Stimulated activated CD8-positive, alpha-beta memory T cell treated with anti-CD3 and anti-CD28 coated beads, Interleukin-15, amount 100 ng/mL, for 4 hours (primary cell): Measurements from ENCODE around the gene ADCY5.

Experiments used
- DNase-seq, 2 donors: peaks; one replicate each; pipeline ENCODE4 v3.0.0-alpha.2; 2020; ENCODE audit warnings: low read depth in 2 of 2

ADCY5 gene

DNA sequence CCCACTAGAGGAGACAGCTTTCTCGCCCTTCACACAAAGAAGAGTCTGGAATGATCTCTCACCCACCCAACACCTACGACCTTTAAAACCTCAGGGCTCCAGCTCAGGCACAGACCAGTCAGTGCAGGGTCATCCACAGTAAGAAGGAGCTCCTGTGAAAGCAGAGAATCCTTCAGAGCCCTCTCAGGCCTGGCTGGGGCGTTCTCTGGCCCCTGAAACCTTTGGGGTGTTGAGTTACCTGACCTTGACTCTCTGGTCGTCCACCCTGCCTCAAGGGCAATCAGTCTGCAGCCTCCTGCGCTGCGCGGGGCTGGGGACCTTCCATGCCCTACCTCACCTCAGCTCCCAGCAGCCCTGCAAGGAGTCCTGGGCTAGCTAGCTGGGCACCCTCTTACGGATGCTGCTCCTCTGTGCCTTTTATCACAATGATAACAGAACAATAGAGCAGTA lies 106.2 kb downstream of the ADCY5 start:
- no peak for DNase-seq

DNA sequence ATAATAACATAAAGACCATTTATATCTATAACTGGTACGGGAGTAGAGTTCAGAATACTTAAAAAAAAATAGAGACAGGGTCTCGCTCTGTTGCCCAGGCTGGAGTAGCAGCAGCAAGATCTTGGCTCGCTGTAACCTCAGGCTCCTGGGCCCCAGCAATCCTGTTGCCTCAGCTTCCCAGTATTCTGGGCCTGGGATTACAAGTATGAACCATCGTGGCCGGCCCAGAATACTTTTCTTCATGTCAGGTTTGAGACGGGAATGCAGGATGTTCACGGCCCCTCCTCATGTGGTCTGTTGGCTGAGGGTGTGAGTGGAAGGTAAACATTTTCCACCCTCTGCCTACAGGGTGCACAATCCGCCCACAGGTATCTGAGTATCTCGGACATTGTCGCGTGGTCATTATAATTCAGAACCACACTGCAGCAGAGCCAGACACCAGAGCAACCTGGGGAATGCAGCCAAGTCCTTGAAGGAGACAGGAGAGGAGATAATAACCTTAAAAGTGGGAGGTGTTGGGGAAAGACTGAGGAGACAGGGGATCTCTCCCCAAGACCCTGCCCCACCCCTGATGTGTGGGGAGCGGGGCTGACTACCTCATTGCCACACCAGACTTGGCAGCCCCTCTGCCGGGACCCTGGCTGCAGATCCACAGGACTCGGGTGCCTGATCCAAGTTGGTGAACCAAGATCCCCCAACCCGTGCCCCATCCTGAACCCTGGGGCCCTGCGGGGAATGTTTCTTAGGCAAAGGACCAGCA lies 106.8 kb downstream of the ADCY5 start:
- no peak for DNase-seq

DNA sequence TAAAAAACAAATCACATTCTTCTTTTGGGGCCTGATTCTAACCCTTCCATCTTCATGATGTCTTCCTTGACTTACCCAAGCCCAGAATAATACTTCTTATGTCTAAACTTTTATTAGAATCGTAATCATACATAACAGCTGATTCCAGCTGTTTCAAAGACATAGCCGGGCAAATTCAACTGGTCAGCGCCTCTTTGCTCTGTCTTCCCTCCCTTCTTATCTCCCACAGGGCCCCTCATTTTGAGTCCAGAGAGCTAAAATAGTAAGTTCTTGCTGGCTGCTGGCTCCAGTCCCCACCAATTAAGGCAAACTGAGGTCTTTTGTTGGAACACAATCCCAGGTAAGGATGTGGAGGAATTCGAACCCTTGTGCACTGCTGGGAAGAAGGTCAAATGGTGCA lies 108.6 kb downstream of the ADCY5 start:
- no peak for DNase-seq

DNA sequence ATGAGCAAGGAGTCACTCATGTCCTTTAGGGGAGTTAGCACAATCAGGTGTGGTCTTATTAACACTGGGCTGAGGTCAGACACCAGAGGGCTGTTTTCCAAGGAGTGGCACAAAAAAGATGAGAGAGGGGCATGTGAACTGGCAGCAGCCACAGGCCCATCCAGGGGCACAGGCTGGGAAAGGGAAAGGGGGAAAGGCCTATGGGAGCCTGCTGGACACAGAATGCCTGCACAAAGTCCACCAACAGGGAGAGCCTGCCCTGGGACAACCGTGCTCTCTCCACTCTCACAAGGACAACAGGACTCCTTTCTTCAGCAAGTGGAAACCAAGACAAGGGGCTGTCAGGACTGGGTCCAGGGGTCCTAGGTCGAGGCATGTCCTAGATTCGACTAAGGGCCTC lies 109.6 kb downstream of the ADCY5 start:
- DNase-seq, result no peak

DNA sequence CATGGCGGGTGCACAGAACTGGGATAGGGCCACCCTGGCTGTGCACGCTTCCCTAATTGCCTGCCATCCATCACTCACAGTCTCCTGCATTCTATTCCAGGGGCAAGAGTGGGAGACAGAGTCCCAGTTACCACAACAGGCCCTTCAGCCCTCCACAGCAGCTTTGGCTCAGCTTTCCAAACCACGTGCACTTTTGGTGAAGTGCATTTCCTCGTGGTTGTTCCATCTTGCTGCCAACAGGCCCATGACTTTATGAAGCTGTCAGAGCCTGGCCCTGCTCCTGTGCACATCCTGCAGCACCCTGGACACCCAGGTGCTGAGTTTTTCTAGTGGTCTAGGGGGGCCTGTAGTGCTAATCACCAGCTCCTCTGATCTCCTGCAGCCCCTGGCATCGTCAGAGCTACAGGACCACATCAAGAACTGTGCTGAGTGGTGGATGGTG lies 110.2 kb downstream of the ADCY5 start:
- DNase-seq, result no peak

DNA sequence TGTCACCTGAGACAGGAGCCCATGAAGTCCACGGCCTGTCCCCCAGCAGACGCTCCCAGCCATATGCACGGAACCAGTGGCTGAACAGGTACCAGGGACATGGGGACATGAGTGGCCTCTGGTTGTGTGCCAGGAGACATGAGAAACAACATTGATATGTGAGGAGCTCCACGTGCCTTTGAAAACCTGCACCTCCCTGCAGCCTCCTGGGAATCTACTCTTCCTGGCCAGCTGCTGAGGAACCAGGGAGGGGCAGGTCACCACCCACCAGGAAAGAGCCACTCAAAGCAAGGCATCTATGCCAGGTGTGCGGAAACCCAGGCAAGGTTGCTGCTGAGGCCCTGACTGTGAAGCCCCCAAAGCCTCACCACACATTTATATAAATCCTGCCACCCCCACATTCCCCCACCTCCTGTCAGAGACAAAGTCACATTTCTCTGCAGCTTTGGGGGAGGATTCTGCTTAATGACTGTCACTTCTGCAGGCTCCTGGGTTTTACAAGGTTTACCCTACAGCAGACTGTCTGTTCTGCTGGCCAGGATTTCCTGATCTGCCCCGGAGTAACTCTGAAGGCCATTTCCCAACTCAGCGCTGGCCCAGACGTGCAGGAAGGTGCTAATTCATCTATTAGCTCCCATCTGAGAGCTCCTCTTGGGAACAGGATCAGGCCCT lies 110.8 kb downstream of the ADCY5 start:
- DNase-seq, result no peak

DNA sequence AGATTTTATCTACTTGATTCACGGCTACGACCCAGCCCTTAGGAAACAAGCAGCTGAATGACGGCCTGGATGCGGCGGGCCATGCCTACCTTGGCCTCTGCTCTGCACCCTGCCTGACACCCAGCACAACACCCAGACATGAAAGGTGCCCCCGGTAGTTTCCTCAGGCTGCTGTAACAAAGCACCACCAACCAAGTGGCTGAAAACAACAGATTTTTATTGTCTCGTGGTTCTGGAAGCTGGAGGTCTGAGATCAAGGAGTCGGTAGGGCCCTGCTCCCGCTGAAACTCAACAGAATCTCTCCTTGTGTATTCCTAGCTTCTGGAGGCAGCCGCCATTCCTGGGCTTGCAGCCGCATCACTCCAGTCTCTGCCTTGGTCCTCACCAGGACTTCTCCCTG lies 111.7 kb downstream of the ADCY5 start:
- no peak for DNase-seq

DNA sequence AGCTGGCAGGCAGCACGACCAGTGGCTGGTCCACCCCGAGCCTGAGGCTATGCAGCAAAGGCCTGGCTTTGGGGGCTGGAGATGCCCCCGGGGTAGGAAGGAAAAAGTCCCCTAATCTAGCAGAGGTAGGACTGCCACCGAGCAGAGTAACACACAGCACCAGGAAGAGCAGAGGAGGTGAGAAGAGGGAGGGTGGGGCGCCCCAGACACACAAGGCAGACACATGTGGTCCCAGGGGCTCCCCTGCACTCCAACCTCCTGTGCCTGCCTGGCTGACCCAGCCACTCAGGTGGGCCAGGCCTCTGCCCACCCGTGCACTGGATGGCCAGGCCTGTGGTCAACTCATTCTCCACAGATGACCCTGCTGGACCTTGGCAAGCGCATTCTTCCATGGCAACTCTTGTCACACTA lies 112.4 kb downstream of the ADCY5 start:
- no peak for DNase-seq

DNA sequence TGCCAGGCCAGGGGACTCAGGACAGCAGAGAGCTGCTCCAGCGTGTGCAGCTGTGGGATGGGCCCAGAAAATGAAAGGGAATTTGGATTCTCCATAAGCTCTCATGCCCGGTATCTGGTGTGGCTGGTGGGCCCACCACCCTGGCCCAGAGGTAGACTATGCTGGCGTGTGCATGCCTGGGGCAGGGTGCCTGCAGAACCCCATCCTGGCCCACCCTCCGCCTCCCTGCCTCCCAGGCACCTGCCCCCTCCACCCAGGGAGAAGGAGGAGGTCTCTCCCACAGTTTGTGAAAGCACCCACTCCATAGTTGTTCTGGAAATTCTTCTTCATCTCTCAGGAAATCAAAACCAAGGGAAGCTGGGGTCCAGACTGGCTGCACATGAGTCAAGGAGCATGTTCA lies 112.9 kb downstream of the ADCY5 start:
- DNase-seq, result no peak

DNA sequence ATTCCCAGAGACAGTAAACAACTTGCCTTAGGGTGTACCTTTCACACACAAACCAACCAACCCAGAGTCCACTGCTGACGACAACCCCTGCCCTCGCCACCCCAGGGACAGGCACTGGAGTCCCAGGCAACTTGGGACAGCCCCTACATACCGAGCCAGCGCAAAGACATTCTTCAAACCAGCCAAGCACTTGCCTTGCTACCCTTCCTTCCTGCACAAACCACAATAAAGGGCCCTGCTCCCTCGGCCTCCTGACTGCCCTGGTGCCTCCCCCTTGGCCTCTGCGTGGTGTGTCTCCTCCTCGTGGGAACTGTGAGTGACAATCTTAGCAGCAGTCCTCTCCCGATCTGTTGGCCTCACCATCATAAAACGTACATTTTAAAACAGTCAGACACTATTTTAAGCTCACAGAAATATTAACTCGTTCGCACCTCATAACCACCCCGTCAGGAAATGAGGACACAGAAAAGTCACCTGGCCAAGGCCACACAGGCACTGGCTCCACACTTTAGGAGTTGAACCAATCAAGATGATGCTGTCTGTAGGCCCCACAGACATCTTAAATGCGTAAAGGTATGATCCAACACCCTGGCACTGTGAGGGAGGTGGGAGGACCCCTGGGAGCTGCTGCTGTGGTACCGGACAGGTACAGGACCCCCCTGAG lies 113.8 kb downstream of the ADCY5 start:
- no peak for DNase-seq

DNA sequence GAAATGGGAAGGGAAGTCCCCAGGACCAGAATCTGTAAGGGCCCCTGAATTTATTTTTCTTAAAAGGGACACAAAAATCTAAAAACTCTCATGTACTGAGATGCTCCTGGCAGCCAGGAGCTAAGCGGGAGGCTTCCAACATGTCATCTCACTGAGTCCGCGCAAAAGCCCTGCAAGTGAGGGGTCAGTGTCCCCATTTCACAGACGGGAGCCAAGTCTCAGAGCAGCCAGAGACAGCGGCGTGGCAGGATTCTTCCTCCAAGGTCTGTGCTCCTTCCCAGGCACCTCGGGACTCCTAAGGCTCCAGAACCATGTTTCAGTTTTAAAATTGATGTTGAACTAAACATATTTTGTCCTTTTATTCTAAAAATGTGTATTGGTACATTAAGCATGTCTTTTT lies 114.8 kb downstream of the ADCY5 start:
- no peak for DNase-seq

DNA sequence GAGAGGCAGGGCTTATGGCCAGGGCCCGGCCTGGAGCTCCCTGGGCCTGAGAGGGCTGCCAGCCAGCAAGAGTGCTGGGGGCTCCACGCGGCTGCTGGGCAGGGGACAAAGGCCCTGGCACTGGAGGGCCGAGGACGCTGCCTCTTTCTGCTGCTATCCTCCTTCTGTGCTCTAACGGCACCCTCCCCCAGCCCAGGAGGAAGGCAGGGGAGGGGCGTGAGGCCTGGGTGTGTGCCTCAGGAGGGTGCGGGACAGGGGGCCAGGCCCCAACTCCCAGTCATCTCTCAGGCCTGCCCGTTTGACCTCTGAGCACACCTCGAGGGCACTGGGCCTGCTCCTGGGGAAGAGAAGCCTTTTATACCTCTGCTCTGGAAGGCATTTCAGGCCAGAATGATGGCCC lies 115.5 kb downstream of the ADCY5 start:
- DNase-seq, result no peak

DNA sequence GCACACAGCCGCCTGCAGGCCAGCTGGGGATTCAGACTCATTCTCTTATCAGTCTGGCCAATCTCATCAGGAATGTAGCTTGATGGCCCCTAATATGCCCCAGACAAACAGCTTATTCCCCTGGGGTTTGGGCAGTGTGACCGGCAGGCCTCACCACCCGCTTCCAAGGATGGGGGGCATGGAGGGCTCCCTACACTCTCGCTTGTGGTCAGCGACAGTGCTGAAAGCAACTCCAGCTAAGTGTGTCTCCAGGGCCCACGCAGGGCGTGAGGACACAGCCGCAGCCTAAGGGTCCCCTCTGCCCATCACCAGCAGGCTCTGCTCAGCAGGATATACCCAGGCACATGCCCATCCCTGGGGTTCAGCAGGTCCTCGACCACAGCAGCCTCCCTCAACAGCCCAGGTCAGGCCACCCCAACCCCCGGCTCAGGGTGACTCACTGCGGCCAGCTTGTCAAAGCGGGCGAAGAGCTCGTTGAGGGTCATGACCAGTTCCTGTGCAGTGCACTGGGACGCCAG lies 116.7 kb downstream of the ADCY5 start:
- no peak for DNase-seq

DNA sequence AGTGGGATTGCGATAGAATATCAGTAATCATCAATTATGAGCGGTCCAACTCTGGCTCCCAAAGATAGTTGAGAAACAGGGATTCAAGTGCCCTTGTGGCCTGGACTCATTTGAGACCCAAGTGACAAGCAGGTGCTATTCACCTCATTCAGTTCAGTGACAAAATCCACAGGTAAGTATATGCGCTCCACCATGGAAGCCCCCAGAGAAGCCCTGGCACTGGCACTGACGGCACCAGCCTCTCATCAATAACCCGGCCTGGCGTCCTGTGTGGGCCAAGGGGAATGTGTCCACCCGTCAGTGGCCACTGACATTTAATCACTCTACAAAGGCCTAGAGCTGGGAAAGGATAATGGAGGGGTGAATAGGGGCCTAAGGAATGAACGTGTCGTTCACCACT lies 117.2 kb downstream of the ADCY5 start:
- no peak for DNase-seq

DNA sequence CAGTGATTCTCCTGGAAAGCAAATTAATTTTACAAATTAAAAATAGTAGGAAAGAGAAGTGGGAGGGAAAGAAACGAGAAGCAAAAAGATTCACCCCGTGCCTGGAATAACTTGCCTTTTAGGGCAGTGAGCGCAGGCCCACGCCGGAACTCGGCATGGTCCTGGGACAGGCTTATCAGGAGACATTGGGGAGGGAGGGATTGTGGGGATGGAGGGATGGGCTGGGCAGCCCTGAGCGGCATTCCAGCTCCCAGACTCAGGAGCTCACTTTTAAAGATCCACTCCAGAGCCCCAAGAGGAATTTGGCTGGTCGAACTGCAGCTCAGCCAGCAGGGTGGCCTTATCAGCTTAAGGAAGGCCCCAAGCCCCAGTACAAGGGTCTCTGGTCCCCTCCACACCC lies 117.9 kb downstream of the ADCY5 start:
- DNase-seq, result no peak

DNA sequence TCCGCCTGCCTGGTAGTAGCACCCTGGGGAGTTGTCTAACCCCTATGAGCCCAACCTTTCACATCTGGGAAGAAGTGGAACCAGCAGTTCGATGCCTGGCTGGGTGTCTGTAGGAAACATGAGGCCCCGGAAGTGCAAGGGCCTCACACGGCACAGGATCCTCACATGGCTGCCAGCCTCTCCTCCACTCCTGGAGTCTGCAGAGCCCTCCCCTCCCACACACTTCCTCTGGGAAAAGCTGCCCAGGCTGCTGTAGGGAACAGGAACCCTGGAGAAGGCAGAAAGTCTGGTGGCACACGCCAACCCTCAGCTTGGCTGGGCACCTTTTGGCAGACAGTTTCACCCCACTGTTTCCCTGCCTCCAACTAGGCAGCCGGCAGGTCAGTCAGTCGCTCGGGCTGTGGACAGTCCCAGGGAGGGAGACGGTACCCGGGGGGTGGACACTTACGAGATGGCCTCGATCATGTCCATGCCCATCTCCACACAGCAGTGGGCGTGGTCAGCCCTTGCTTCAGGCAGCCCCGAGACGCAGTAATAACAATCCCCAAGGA lies 118.4 kb downstream of the ADCY5 start:
- no peak for DNase-seq

DNA sequence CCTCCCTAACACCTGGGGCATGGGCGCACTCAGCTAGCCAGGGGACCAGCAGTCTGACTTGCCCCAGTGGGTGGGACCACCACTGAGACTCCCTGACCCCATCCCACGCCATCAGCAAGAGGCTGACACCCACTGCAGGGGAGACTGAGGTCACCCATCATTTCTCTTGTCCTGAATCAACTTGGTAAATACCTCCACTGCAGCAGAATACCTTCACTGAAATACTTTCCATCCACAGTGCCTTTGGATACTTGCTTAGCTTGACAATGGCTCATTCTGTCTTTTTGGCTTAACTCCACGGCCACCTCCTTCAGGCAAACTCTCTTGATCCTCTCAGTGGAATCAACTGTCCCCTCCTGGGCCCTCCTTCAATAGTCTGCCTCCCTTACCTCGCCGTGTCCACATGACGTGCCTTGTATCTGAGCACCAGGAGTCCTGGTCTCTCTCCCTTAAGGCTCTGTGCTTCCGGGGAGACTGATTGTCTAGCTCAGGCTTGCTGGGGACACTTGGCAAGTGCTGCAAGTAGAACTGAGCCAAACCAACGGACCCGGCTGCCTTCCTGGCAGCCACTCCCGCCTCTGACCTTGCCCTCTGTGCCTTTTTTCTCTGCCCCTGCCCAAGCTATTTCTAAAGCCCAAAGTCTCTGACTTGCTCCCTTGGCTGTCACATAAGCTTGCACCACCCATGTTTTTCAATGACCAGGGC lies 119.1 kb downstream of the ADCY5 start:
- no peak for DNase-seq

DNA sequence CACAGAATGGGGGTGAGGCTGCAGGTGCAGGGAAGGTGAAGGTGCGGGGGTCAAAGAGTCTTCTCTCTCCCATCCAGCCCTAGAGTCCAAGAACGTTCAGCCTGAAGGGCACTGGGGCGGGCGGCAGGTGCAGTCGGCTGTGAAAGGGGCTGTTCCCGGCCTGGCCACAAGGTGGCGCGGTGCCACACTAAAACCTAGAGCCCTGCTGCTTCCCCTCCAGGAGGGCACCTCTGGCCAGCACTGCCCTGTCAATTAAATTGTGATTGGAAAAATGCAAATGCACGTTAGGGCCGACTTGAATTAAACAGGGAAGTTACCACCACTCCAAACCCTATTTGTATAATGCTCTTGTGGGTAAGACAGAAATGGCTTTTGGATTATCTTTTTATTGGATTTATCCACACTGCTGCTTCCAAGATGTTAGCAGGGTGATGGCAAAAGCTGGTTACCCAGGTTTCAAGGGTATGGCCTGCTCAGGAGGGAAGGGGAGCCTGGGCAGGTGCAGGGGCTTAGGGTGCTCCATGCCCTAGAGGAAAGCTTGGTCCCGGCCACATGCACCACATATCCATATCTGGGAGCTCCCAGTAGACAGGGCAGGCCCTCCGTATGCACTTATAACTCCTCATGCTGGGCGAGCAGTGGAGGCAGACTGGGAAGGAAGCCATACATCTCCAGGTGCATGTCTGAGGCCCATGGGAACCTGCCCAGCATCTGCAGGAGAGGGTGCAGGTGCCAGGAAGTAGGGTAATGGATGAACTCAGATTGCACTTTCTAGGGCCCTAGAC lies 119.8 kb downstream of the ADCY5 start:
- peak; percentile 24 to 29 for DNase-seq

DNA sequence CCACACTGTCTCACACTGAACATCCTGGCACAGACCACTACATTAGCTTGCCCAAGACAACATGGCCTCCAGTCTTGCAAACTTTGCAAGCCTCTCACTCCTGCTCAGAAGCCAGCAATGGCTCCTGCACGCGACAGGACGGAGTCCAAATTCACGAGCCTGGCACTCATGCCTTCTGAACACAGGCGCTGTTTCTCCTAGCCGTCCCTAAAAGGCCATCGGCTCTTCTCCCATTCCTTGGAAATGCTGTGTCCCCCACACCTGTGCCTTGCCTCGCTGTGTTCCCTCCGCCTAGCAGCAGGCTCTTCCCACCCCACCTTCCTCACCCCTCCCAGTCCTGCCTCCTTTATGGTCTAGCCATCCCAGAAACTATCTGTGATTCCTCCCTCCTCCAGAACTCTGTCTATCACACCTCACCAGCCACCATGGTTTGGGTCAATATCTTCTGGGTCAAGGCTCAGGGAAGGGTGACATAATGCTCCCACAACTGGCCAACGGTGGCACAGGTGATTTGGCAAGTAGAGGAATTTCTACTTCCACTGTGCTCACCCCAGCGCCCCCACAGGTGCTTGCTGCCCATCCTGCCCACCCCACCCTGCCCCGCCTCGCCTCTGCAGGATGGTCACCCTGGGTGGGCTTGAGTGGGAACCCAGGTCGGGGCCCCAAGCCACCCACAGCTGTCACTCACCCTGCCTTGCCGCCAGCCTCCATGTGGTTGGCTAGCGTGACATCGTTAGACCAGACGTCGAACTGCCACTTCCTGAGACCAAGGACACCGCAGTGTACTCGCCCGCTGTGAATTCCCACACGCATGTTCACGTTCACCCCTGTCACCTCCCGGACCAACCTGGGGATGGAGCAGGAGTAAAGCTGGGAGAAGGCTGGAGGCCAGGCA lies 120.7 kb downstream of the ADCY5 start:
- no peak for DNase-seq

DNA sequence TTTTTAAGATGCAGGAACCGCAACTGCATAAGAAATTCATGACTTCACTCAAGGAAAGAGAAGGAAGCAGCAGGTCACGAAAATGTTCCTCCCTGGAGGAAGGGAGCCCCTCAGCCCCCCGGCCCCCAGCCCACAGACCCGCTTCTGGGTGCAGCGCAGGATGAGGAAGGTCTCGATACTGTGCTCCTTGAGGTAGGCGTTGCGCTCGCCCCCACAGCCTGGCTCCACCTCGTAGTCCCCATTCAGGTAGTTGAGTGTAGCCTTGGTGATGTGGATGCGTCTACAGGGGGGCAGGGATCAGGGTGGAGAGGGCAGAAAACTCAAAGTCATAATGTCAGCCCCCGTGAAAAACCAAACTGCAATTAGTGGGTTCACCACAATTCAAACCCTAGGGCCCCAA lies 121.4 kb downstream of the ADCY5 start:
- no peak for DNase-seq
